ENCODE results near the gene NFIX. TPM values are rescaled to one million over a fixed set of nuclear protein-coding genes. Genes with fewer than 3 reads are reported as not detected.
A peak's percentile ranks its signal among the peaks of the same experiment; 100 is the strongest.

Gene NFIX
- total and polyA plus RNA-seq, 2 experiments from 2014 or later, result 0.06 to 0.14 TPM

- peaks cover 100% of the 10 kb centered on the region for H3K27me3 ChIP-seq (ENCODE audit: insufficient read depth)
- no peak overlapping the region; the same call in 1 of the 2 replicates for H2AFZ ChIP-seq
Observed at GRCh38 chr19:13051557-13052165, 56.4 kb downstream of the NFIX start.

More at GRCh38 chr19:13051557-13052165, 56.4 kb downstream of the NFIX start:
- H3K27ac Mint-ChIP-seq, result no peak overlapping the region
- peaks cover 94% of the 10 kb centered on the region for H3K27me3 Mint-ChIP-seq (ENCODE audit: insufficient read depth, low read depth, poor library complexity)
- H3K36me3 ChIP-seq (ENCODE audit: insufficient read depth), result no peaks in the 10 kb centered on the region
- peaks cover 41% of the 10 kb centered on the region for H3K4me1 Mint-ChIP-seq
- peaks cover 3% of the 10 kb centered on the region; the same call in 1 of the 2 replicates for H3F3A ChIP-seq (replicated peaks; ENCODE audit: low read depth)
- H3K9me3 Mint-ChIP-seq, result no peaks in the 10 kb centered on the region; the same call in 2 of the 3 replicates
- ATAC-seq, result peak; percentile 75
- no peak overlapping the region for H3K27ac ChIP-seq (ENCODE audit: low read depth)
- peak; percentile 95 for DNase-seq (ENCODE audit: low spot score)
- H3K9me2 ChIP-seq (ENCODE audit: insufficient read depth), result no peaks in the 10 kb centered on the region
- H3K4me3 Mint-ChIP-seq, result peak overlapping the region; percentile 57
- no peaks in the 10 kb centered on the region for H3K36me3 Mint-ChIP-seq (ENCODE audit: low read depth)
- H3K79me2 ChIP-seq (replicated peaks; ENCODE audit: insufficient read depth), result no peaks in the 10 kb centered on the region
- TF ChIP-seq, protein P1, sequence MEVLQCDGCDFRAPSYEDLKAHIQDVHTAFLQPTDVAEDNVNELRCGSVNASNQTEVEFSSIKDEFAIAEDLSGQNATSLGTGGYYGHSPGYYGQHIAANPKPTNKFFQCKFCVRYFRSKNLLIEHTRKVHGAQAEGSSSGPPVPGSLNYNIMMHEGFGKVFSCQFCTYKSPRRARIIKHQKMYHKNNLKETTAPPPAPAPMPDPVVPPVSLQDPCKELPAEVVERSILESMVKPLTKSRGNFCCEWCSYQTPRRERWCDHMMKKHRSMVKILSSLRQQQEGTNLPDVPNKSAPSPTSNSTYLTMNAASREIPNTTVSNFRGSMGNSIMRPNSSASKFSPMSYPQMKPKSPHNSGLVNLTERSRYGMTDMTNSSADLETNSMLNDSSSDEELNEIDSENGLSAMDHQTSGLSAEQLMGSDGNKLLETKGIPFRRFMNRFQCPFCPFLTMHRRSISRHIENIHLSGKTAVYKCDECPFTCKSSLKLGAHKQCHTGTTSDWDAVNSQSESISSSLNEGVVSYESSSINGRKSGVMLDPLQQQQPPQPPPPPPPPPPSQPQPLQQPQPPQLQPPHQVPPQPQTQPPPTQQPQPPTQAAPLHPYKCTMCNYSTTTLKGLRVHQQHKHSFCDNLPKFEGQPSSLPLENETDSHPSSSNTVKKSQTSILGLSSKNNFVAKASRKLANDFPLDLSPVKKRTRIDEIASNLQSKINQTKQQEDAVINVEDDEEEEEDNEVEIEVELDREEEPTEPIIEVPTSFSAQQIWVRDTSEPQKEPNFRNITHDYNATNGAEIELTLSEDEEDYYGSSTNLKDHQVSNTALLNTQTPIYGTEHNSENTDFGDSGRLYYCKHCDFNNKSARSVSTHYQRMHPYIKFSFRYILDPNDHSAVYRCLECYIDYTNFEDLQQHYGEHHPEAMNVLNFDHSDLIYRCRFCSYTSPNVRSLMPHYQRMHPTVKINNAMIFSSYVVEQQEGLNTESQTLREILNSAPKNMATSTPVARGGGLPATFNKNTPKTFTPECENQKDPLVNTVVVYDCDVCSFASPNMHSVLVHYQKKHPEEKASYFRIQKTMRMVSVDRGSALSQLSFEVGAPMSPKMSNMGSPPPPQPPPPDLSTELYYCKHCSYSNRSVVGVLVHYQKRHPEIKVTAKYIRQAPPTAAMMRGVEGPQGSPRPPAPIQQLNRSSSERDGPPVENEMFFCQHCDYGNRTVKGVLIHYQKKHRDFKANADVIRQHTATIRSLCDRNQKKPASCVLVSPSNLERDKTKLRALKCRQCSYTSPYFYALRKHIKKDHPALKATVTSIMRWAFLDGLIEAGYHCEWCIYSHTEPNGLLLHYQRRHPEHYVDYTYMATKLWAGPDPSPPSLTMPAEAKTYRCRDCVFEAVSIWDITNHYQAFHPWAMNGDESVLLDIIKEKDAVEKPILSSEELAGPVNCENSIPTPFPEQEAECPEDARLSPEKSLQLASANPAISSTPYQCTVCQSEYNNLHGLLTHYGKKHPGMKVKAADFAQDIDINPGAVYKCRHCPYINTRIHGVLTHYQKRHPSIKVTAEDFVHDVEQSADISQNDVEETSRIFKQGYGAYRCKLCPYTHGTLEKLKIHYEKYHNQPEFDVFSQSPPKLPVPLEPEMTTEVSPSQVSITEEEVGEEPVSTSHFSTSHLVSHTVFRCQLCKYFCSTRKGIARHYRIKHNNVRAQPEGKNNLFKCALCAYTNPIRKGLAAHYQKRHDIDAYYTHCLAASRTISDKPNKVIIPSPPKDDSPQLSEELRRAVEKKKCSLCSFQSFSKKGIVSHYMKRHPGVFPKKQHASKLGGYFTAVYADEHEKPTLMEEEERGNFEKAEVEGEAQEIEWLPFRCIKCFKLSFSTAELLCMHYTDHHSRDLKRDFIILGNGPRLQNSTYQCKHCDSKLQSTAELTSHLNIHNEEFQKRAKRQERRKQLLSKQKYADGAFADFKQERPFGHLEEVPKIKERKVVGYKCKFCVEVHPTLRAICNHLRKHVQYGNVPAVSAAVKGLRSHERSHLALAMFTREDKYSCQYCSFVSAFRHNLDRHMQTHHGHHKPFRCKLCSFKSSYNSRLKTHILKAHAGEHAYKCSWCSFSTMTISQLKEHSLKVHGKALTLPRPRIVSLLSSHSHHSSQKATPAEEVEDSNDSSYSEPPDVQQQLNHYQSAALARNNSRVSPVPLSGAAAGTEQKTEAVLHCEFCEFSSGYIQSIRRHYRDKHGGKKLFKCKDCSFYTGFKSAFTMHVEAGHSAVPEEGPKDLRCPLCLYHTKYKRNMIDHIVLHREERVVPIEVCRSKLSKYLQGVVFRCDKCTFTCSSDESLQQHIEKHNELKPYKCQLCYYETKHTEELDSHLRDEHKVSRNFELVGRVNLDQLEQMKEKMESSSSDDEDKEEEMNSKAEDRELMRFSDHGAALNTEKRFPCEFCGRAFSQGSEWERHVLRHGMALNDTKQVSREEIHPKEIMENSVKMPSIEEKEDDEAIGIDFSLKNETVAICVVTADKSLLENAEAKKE (CRISPR knock-in tag; IDR thresholded peaks at IDR 0.05), result no peak
- TF ChIP-seq ETS1 (IDR thresholded peaks at IDR 0.05), result no peak
- TF ChIP-seq, protein P2, sequence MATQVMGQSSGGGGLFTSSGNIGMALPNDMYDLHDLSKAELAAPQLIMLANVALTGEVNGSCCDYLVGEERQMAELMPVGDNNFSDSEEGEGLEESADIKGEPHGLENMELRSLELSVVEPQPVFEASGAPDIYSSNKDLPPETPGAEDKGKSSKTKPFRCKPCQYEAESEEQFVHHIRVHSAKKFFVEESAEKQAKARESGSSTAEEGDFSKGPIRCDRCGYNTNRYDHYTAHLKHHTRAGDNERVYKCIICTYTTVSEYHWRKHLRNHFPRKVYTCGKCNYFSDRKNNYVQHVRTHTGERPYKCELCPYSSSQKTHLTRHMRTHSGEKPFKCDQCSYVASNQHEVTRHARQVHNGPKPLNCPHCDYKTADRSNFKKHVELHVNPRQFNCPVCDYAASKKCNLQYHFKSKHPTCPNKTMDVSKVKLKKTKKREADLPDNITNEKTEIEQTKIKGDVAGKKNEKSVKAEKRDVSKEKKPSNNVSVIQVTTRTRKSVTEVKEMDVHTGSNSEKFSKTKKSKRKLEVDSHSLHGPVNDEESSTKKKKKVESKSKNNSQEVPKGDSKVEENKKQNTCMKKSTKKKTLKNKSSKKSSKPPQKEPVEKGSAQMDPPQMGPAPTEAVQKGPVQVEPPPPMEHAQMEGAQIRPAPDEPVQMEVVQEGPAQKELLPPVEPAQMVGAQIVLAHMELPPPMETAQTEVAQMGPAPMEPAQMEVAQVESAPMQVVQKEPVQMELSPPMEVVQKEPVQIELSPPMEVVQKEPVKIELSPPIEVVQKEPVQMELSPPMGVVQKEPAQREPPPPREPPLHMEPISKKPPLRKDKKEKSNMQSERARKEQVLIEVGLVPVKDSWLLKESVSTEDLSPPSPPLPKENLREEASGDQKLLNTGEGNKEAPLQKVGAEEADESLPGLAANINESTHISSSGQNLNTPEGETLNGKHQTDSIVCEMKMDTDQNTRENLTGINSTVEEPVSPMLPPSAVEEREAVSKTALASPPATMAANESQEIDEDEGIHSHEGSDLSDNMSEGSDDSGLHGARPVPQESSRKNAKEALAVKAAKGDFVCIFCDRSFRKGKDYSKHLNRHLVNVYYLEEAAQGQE (IDR thresholded peaks at IDR 0.05; ENCODE audit: unreplicated experiment), result no peak
- TF ChIP-seq EZH2phosphoT487 (IDR thresholded peaks at IDR 0.05; ENCODE audit: unreplicated experiment), result no peak
- peak; percentile 33 for TF ChIP-seq EZH2 (IDR thresholded peaks at IDR 0.05; ENCODE audit: low read depth, unreplicated experiment)
- no peak for TF ChIP-seq CREB1 (CRISPR knock-in tag; IDR thresholded peaks at IDR 0.05; ENCODE audit: low read depth)
- H3K4me2 ChIP-seq, result peak overlapping the region; percentile 84
- H4K20me1 ChIP-seq (replicated peaks; ENCODE audit: insufficient read depth), result peaks cover 2% of the 10 kb centered on the region; the same call in 1 of the 2 replicates
- peak overlapping the region; percentile 42 for H3K4me3 ChIP-seq
- H3K4me1 ChIP-seq (ENCODE audit: insufficient read depth), result peaks cover 41% of the 10 kb centered on the region

Data from GM23338 (cell line).